GM21367 (cell line): ENCODE results near the gene MSX2.
"Not testable (repeated sequence)": the region's sequence is repeated elsewhere in the genome, so short reads cannot be mapped to it uniquely, and the experiment has no call there.

ENCODE experiments used
- ATAC-seq: cut with Tn5 transposase; IDR thresholded peaks from one replicate; pipeline ENCODE4 v1.9.1; 2021; ENCODE audit not compliant: unreplicated experiment

The MSX2 gene

GRCh38 chr5:174732036-174733020 lies 7.9 kb downstream of the MSX2 start:
- ATAC-seq = no peak

GRCh38 chr5:174733091-174733690 lies 8.8 kb downstream of the MSX2 start:
- ATAC-seq = no peak

GRCh38 chr5:174733836-174734235 lies 9.5 kb downstream of the MSX2 start:
- ATAC-seq = no peak

- no peak for ATAC-seq
These were observed 10.5 kb downstream of the MSX2 start for GRCh38 chr5:174734571-174735497.

- no peak for ATAC-seq
These were observed 11.3 kb downstream of the MSX2 start for GRCh38 chr5:174735498-174736330.

- ATAC-seq = no peak
These were observed 11.9 kb downstream of the MSX2 start for GRCh38 chr5:174736331-174736721.

GRCh38 chr5:174736777-174737176 lies 12.4 kb downstream of the MSX2 start:
- no peak for ATAC-seq

- no peak for ATAC-seq
These were observed 12.9 kb downstream of the MSX2 start for GRCh38 chr5:174737330-174737729.

GRCh38 chr5:174741352-174741751 lies 17.0 kb downstream of the MSX2 start:
- no peak for ATAC-seq

GRCh38 chr5:174744896-174745295 lies 20.5 kb downstream of the MSX2 start:
- no peak for ATAC-seq

- ATAC-seq = no peak
These were observed 21.3 kb downstream of the MSX2 start for GRCh38 chr5:174745590-174746103.

- ATAC-seq = no peak
These were observed 26.3 kb downstream of the MSX2 start for GRCh38 chr5:174750711-174751110.

- ATAC-seq = no peak
These were observed 27.0 kb downstream of the MSX2 start for GRCh38 chr5:174751154-174752000.

GRCh38 chr5:174752121-174752520 lies 27.7 kb downstream of the MSX2 start:
- no peak for ATAC-seq

- no peak for ATAC-seq
These were observed 30.7 kb downstream of the MSX2 start for GRCh38 chr5:174755106-174755505.

GRCh38 chr5:174759091-174759490 lies 34.7 kb downstream of the MSX2 start:
- ATAC-seq = no peak

- no peak for ATAC-seq
These were observed 36.3 kb downstream of the MSX2 start for GRCh38 chr5:174760721-174761120.

- ATAC-seq = not testable (repeated sequence)
These were observed 37.0 kb downstream of the MSX2 start for GRCh38 chr5:174761341-174761740.

GRCh38 chr5:174764309-174764708 lies 39.9 kb downstream of the MSX2 start:
- ATAC-seq = no peak
